ENCODE measurements around the gene HOPX. TPM values are rescaled to one million over a fixed set of nuclear protein-coding genes. Genes with fewer than 3 reads are reported as not detected.

Gene HOPX
- total RNA-seq, 1 donor from 2014 or later, result 0.96 TPM

- Histone ChIP-seq H3K36me3 (ENCODE audit: control insufficient read depth, insufficient read depth, low read length) (no peaks in the 10 kb centered on the region), H3K4me3 (ENCODE audit: low read depth, low read length) (no peak overlapping the region), H3K27me3 (ENCODE audit: control insufficient read depth, insufficient read depth, low read length) (no peaks in the 10 kb centered on the region)
- no peak for DNase-seq (ENCODE audit: low read depth)
- no peak for TF ChIP-seq CTCF (IDR thresholded peaks at IDR 0.05; ENCODE audit: insufficient read depth, low read length, poor library complexity, severe bottlenecking)
Measured at GRCh38 chr4:56628592-56628991, 52.5 kb downstream of the HOPX start.

DNA sequence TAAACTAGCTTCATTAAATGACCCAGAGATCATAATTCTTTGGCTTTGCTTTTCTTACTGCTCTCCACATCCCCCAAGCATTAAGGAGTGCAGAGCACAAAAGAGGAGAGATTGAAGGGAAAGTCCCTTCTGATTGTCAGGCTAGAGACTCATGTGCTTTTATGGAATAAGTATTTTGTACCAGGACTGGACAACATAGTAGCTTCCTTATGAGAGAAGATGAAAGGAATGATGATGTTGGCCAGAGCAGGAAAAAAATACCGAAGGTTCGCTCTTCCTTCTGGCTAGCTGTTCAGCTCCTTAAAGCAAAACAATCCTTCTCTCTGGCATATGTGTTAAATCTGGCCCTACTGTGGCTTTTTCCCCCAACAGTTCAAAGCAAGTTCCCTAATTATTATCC, 53.1 kb downstream of the HOPX start:
- H3K27me3 ChIP-seq (ENCODE audit: control insufficient read depth, insufficient read depth, low read length), result no peaks in the 10 kb centered on the region
- no peaks in the 10 kb centered on the region for H3K36me3 ChIP-seq (ENCODE audit: control insufficient read depth, insufficient read depth, low read length)
- no peak for DNase-seq (ENCODE audit: low read depth)
- TF ChIP-seq CTCF (IDR thresholded peaks at IDR 0.05; ENCODE audit: insufficient read depth, low read length, poor library complexity, severe bottlenecking), result no peak
- H3K4me3 ChIP-seq (ENCODE audit: low read depth, low read length), result no peak overlapping the region

DNA sequence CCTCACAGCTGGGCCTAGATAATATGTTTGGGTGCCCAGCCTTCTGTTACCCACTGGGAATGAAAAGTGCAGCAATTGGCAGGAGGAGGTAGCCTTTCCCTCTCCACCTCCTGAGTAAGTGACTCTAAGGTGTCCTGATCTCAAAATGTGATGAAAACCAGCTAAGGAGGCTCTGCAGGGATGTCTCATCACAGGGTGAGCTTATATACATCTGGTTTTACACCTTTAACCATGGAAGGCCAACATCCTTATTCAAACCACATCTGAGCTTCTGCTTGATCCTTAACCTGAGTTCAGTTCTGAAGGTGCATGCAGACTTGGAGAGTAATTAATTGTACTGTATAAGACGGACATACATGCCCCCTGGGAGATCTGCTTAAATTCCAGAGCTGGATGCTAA, 53.7 kb downstream of the HOPX start:
- TF ChIP-seq CTCF (IDR thresholded peaks at IDR 0.05; ENCODE audit: insufficient read depth, low read length, poor library complexity, severe bottlenecking), result no peak
- Histone ChIP-seq H3K27me3 (ENCODE audit: control insufficient read depth, insufficient read depth, low read length) (no peaks in the 10 kb centered on the region), H3K36me3 (ENCODE audit: control insufficient read depth, insufficient read depth, low read length) (no peaks in the 10 kb centered on the region), H3K4me3 (ENCODE audit: low read depth, low read length) (no peak overlapping the region)
- no peak for DNase-seq (ENCODE audit: low read depth)

DNA sequence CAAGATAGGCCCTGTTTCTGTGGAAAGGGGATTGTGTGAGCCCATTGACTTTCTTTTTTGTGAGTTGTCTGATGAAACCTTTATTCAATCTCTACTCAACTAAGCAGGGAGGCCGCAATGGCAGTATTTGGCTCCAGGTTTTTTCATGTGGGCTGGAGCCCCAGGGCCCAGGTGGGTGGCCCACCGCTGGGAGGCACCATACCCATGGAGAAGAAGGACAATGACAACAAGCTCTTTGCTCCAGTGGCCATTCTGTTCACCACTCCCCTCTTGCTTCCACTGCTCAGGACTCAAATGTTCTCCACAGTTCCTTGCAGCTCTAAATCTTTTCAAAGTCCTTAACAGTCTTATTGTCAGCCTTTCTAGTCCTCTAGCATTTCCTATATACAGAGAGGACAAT, 54.1 kb downstream of the HOPX start:
- DNase-seq (ENCODE audit: low read depth), result no peak
- H3K36me3 ChIP-seq (ENCODE audit: control insufficient read depth, insufficient read depth, low read length), result no peaks in the 10 kb centered on the region
- TF ChIP-seq CTCF (IDR thresholded peaks at IDR 0.05; ENCODE audit: insufficient read depth, low read length, poor library complexity, severe bottlenecking), result no peak
- no peak overlapping the region for H3K4me3 ChIP-seq (ENCODE audit: low read depth, low read length)
- H3K27me3 ChIP-seq (ENCODE audit: control insufficient read depth, insufficient read depth, low read length), result no peaks in the 10 kb centered on the region

DNA sequence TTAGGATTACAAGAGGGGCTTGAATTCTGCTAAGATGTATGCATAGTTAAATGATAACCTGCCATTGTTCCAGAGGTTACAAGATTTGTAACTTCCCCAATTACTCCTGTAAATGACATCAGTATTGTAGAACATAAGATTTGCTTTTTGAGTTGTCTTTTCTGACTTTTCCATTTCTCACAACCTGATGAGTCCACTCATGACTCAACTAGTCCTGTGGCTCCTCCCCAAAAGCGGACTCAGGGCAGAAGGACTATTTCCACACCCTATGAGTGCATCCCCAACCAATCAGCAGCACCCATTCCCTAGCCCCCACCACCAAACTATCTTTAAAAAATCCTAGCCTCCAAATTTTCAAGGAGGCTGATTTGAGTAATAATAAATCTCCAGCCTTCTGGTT, 54.7 kb downstream of the HOPX start:
- H3K36me3 ChIP-seq (ENCODE audit: control insufficient read depth, insufficient read depth, low read length), result no peaks in the 10 kb centered on the region
- TF ChIP-seq CTCF (IDR thresholded peaks at IDR 0.05; ENCODE audit: insufficient read depth, low read length, poor library complexity, severe bottlenecking), result no peak
- H3K27me3 ChIP-seq (ENCODE audit: control insufficient read depth, insufficient read depth, low read length), result no peaks in the 10 kb centered on the region
- no peak for DNase-seq (ENCODE audit: low read depth)
- H3K4me3 ChIP-seq (ENCODE audit: low read depth, low read length), result no peak overlapping the region

DNA sequence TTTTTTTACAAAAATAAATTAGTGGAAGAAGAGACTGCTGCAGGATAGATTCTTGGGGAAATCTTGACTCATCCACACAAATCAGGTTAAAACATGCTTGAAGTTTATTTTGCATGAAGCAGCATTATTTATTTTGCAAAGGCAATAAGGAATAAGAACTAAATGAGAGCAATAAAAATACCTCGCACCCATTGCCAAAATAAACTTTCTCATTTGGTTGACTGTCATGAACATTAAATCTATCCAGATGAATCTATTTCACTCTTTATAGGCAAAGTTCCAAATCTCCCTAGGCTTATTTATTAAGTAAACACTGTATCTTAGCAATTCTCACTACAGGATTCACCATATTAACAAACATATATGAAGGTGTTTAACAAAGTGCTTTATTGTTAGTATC, 58.9 kb downstream of the HOPX start:
- no peak for DNase-seq (ENCODE audit: low read depth)
- no peaks in the 10 kb centered on the region for H3K36me3 ChIP-seq (ENCODE audit: control insufficient read depth, insufficient read depth, low read length)
- H3K4me3 ChIP-seq (ENCODE audit: low read depth, low read length), result no peak overlapping the region
- H3K27me3 ChIP-seq (ENCODE audit: control insufficient read depth, insufficient read depth, low read length), result no peaks in the 10 kb centered on the region
- TF ChIP-seq CTCF (IDR thresholded peaks at IDR 0.05; ENCODE audit: insufficient read depth, low read length, poor library complexity, severe bottlenecking), result no peak

All from kidney epithelial cell (primary cell).